HCT116 (cell line): ENCODE data around the gene C2CD2. TPM values are rescaled to one million over a fixed set of nuclear protein-coding genes. Genes with fewer than 3 reads are reported as not detected.

Source experiments
- ATAC-seq: fragments of 200-7000 bp; cut with Tn5 transposase; 2 replicates; pipeline ENCODE4 v1.9.1; 2020; ENCODE audit warnings: mild to moderate bottlenecking, moderate library complexity
- BruUV-seq: library from RNA; stranded (reverse); fragments of 400-500 nt; replicated peaks from 2 replicates; lab custom pipeline; 2021; lab: Mats Ljungman, UMichigan
- CTCF ChIA-PET: fragments of 300-600 bp; sonication (Branson Sonifier 250); formaldehyde crosslinking; loops from one replicate; lab custom pipeline; 2021; ENCODE audit warnings: antibody characterized with exemption; lab: Charles Lee
- POLR2A ChIA-PET: fragments of 300-600, 350-600 bp; sonication (Branson Sonifier 250); formaldehyde crosslinking; loops from one replicate; lab custom pipeline; 2021; ENCODE audit warnings: antibody characterized with exemption; lab: Charles Lee
- RAD21 ChIA-PET, 2 experiments: fragments of 300-600 bp; sonication (Branson Sonifier 250); formaldehyde crosslinking; loops; one replicate each; lab custom pipeline; 2023; ENCODE audit warnings: low total read pairs in 2 of 2; ENCODE audit not compliant: uncharacterized antibody in 2 of 2, unreplicated experiment in 2 of 2, low non-redundant PET in 1 of 2; lab: Charles Lee
- DNase-seq: peaks from one replicate; pipeline ENCODE4 v3.0.0-alpha.2; 2010; ENCODE audit warnings: low read depth, low spot score
- H2AFZ ChIP-seq: fragments of 200-600 bp; shearing (Covaris generic), sonication (generic); 2 replicates; pipeline ENCODE4 v1.6.1; 2017; ENCODE audit warnings: low read depth, mixed run types, mixed read lengths, antibody characterized with exemption, low read length; ENCODE audit not compliant: poor library complexity, severe bottlenecking
- H3K27ac ChIP-seq: 2 replicates; pipeline ENCODE4 v1.5.1; 2012; ENCODE audit warnings: low read depth, low read length
- H3K27me3 ChIP-seq: fragments of 200-600 bp; sonication (generic); 2 replicates; pipeline ENCODE4 v1.6.1; 2016; ENCODE audit warnings: mixed run types, low read length, mixed read lengths; ENCODE audit not compliant: insufficient read depth
- H3K36me3 ChIP-seq, 2 experiments: fragments of 200-500 bp in 1 of 2; fragments of 200-600 bp in 1 of 2; sonication (Bioruptor generic) in 1 of 2; sonication (generic) in 1 of 2; 2 replicates each; pipeline versions ENCODE4 v1.5.1 to v1.6.1; 2014 to 2016; ENCODE audit warnings: low read length in 2 of 2, inconsistent platforms in 1 of 2, mixed read lengths in 1 of 2, mixed run types in 1 of 2; ENCODE audit not compliant: insufficient read depth in 2 of 2, control insufficient read depth in 1 of 2
- H3K4me1 ChIP-seq, 2 experiments: fragments of 200-600 bp in 1 of 2; sonication (generic) in 1 of 2; 2 replicates each; pipeline versions ENCODE4 v1.5.1 to v1.6.1; 2012 to 2017; ENCODE audit warnings: low read length in 2 of 2, inconsistent platforms in 1 of 2, mild to moderate bottlenecking in 1 of 2, mixed read lengths in 1 of 2, mixed run types in 1 of 2, moderate library complexity in 1 of 2; ENCODE audit not compliant: insufficient read depth in 2 of 2, control insufficient read depth in 1 of 2
- H3K4me2 ChIP-seq: fragments of 200-600 bp; sonication (generic); 2 replicates; pipeline ENCODE4 v1.6.1; 2017; ENCODE audit warnings: mixed run types, low read length, mixed read lengths
- H3K4me3 ChIP-seq, 2 experiments: fragments of 200-600 bp in 1 of 2; sonication (generic) in 1 of 2; replicated peaks in 1 of 2; 2 replicates each; pipeline ENCODE4 v1.5.1; 2011 to 2016; ENCODE audit warnings: low read length in 2 of 2, control low read depth in 1 of 2, low read depth in 1 of 2, mild to moderate bottlenecking in 1 of 2, mixed read lengths in 1 of 2, mixed run types in 1 of 2
- H3K79me2 ChIP-seq: fragments of 200-600 bp; sonication (generic); 2 replicates; pipeline ENCODE4 v1.6.1; 2017; ENCODE audit warnings: mild to moderate bottlenecking, mixed run types, low read length, moderate library complexity, mixed read lengths; ENCODE audit not compliant: insufficient read depth
- H3K9ac ChIP-seq: fragments of 200-600 bp; sonication (generic); 2 replicates; pipeline ENCODE4 v1.6.1; 2016; ENCODE audit warnings: low read length, mixed read lengths
- H3K9me2 ChIP-seq: fragments of 200-600 bp; sonication (generic), shearing (Covaris generic); 2 replicates; pipeline ENCODE4 v1.6.1; 2017; ENCODE audit warnings: mixed run types, mild to moderate bottlenecking, moderate library complexity; ENCODE audit not compliant: insufficient read depth
- H3K9me3 ChIP-seq, 2 experiments: fragments of 200-500 bp in 1 of 2; fragments of 200-600 bp in 1 of 2; sonication (Bioruptor generic) in 1 of 2; sonication (generic) in 1 of 2; 2 replicates each; pipeline ENCODE4 v1.6.1; 2014 to 2017; ENCODE audit warnings: low read length in 2 of 2, mixed read lengths in 2 of 2, inconsistent platforms in 1 of 2, low read depth in 1 of 2, mild to moderate bottlenecking in 1 of 2, mixed run types in 1 of 2, moderate library complexity in 1 of 2; ENCODE audit not compliant: control insufficient read depth in 1 of 2, insufficient read depth in 1 of 2
- H4K20me1 ChIP-seq: fragments of 200-600 bp; sonication (generic), shearing (Covaris generic); 2 replicates; pipeline ENCODE4 v1.6.1; 2017; ENCODE audit warnings: mixed run types, mild to moderate bottlenecking, moderate library complexity; ENCODE audit not compliant: insufficient read depth
- CBX3 ChIP-seq: IDR thresholded peaks from 2 replicates; pipeline ENCODE4 v1.6.1; 2012; ENCODE audit warnings: low read depth
- CEBPB ChIP-seq: IDR thresholded peaks from 2 replicates; pipeline ENCODE4 v1.6.1; 2012; ENCODE audit warnings: low read depth
- EGR1 ChIP-seq: IDR thresholded peaks from 2 replicates; pipeline ENCODE4 v1.6.1; 2012; ENCODE audit warnings: low read depth
- ELF1 ChIP-seq: IDR thresholded peaks from 2 replicates; pipeline ENCODE4 v1.6.1; 2012; ENCODE audit warnings: low read depth, borderline replicate concordance
- EZH2 ChIP-seq: fragments of 200-600 bp; sonication (generic); IDR thresholded peaks from 2 replicates; pipeline ENCODE4 v1.6.1; 2017; ENCODE audit warnings: antibody characterized with exemption, mixed run types
- EZH2phosphoT487 ChIP-seq: fragments of 200-600 bp; IDR thresholded peaks from 2 replicates; pipeline ENCODE4 v1.6.1; 2018; ENCODE audit warnings: antibody characterized with exemption, borderline replicate concordance
- FOSL1 ChIP-seq: IDR thresholded peaks from 2 replicates; pipeline ENCODE4 v1.6.1; 2012; ENCODE audit warnings: low read depth
- JUND ChIP-seq: IDR thresholded peaks from 2 replicates; pipeline ENCODE4 v1.6.1; 2012
- POLR2A ChIP-seq: IDR thresholded peaks from 2 replicates; pipeline ENCODE4 v1.7.0; 2011; ENCODE audit warnings: borderline replicate concordance; ENCODE audit not compliant: insufficient read depth, insufficient read length; ENCODE audit errors: extremely low read depth
- POLR2AphosphoS5 ChIP-seq: IDR thresholded peaks from 2 replicates; pipeline ENCODE4 v1.6.1; 2011; ENCODE audit warnings: mild to moderate bottlenecking, low read depth, low read length, moderate library complexity
- SIN3A ChIP-seq: IDR thresholded peaks from 2 replicates; pipeline ENCODE4 v1.6.1; 2012; ENCODE audit warnings: low read depth
- SP1 ChIP-seq: IDR thresholded peaks from 2 replicates; pipeline ENCODE4 v1.6.1; 2012; ENCODE audit warnings: low read depth
- SRF ChIP-seq: IDR thresholded peaks from 2 replicates; pipeline ENCODE4 v1.6.1; 2012; ENCODE audit warnings: low read depth
- TCF7L2 ChIP-seq: IDR thresholded peaks from 2 replicates; pipeline ENCODE4 v1.7.0; 2011; ENCODE audit warnings: borderline replicate concordance, inconsistent platforms; ENCODE audit not compliant: insufficient read depth, insufficient read length; ENCODE audit errors: extremely low read depth
- YY1 ChIP-seq: IDR thresholded peaks from 2 replicates; pipeline ENCODE4 v1.6.1; 2011; ENCODE audit warnings: low read length, low read depth, moderate library complexity, mild to moderate bottlenecking; ENCODE audit not compliant: insufficient replicate concordance; ENCODE audit errors: extremely low read depth
- ZFX ChIP-seq: fragments of 450-650 bp; IDR thresholded peaks from 2 replicates; pipeline ENCODE4 v1.6.1; 2017
- intact Hi-C: fragments of 100-400 bp; cut with micrococcal nuclease; formaldehyde crosslinking; loops from 2 replicates; pipeline ENCODE4 v1.10.0; 2022
- total RNA-seq: library from RNA; stranded (reverse); gene quantifications from one replicate; pipeline ENCODE4 v1.2.1, GENCODE V29; 2021; ENCODE audit not compliant: unreplicated experiment
- TF ChIP-seq, protein P1 (sequence below): IDR thresholded peaks from 2 replicates; pipeline ENCODE4 v1.6.1; 2012; ENCODE audit warnings: low read depth
- TF ChIP-seq, protein P2 (sequence below): IDR thresholded peaks from 2 replicates; pipeline ENCODE4 v1.6.1; 2011; ENCODE audit warnings: mild to moderate bottlenecking, low read length, moderate library complexity; ENCODE audit not compliant: insufficient replicate concordance; ENCODE audit errors: extremely low read depth
- TF ChIP-seq, protein P3 (sequence below): IDR thresholded peaks from 2 replicates; pipeline ENCODE4 v1.6.1; 2012
- TF ChIP-seq, protein P4 (sequence below), 3 experiments: fragments of 200-600 bp in 1 of 3; sonication (generic) in 1 of 3; IDR thresholded peaks in 2 of 3; conservative IDR thresholded peaks in 1 of 3; 2 replicates each; pipeline ENCODE4 v1.5.1; 2012 to 2017; ENCODE audit warnings: low read depth in 2 of 3, low read length in 2 of 3, antibody characterized with exemption in 1 of 3, borderline replicate concordance in 1 of 3, control low read depth in 1 of 3, mild to moderate bottlenecking in 1 of 3, mixed read lengths in 1 of 3, mixed run types in 1 of 3, moderate library complexity in 1 of 3; ENCODE audit not compliant: insufficient read depth in 1 of 3

Gene C2CD2
- total RNA-seq, 1 experiment from 2014 or later, result 22.0 TPM

DNA sequence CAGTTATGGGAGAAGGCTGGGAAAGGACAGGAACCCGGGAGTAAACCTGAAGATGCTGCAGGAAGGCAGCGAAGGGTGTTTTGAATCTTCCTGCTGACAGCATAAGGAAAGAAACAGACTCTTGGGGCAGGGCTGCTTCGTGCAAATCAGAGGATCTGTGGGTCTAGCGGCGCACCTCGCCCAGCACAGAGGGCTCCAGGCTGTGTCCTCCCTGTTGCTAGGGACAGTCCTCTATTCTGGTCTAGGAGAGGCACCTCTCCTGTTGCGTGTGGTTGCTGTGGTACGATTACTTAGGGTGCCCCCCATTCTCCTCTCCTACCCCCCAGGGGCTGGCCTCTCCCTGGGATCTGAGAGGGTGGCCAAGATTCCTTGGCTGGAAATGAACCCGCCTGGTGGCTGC, 11.4 kb downstream of the C2CD2 start:
- Histone ChIP-seq H3K9me3 (no peaks in the 10 kb centered on the region), H3K4me2 (no peak overlapping the region), H2AFZ (no peak overlapping the region), H3K9ac (no peak overlapping the region), H3K4me1 (no peaks in the 10 kb centered on the region), H3K27ac (no peak overlapping the region), H3K27me3 (no peaks in the 10 kb centered on the region), H3K9me2 (no peaks in the 10 kb centered on the region), H3K36me3 (no peaks in the 10 kb centered on the region; a peak in 2 of 4 replicates), H3K79me2 (peaks cover 43% of the 10 kb centered on the region), H4K20me1 (no peaks in the 10 kb centered on the region), H3K4me3 (no peak overlapping the region)
- intact Hi-C loops, result no loop called here
- ATAC-seq (no peak), DNase-seq (no peak)
- POLR2A ChIA-PET, result no interaction called here
- CTCF ChIA-PET, result no interaction called here
- RAD21 ChIA-PET, result no interaction called here
- TF ChIP-seq EZH2phosphoT487 (no peak), JUND (no peak), ZFX (no peak), CBX3 (no peak), POLR2AphosphoS5 (no peak), YY1 (no peak), POLR2A (no peak), CEBPB (no peak), EGR1 (no peak), FOSL1 (no peak), SP1 (no peak), SRF (no peak), SIN3A (no peak), ELF1 (no peak), EZH2 (no peak), TCF7L2 (no peak)
- TF ChIP-seq, protein P1, sequence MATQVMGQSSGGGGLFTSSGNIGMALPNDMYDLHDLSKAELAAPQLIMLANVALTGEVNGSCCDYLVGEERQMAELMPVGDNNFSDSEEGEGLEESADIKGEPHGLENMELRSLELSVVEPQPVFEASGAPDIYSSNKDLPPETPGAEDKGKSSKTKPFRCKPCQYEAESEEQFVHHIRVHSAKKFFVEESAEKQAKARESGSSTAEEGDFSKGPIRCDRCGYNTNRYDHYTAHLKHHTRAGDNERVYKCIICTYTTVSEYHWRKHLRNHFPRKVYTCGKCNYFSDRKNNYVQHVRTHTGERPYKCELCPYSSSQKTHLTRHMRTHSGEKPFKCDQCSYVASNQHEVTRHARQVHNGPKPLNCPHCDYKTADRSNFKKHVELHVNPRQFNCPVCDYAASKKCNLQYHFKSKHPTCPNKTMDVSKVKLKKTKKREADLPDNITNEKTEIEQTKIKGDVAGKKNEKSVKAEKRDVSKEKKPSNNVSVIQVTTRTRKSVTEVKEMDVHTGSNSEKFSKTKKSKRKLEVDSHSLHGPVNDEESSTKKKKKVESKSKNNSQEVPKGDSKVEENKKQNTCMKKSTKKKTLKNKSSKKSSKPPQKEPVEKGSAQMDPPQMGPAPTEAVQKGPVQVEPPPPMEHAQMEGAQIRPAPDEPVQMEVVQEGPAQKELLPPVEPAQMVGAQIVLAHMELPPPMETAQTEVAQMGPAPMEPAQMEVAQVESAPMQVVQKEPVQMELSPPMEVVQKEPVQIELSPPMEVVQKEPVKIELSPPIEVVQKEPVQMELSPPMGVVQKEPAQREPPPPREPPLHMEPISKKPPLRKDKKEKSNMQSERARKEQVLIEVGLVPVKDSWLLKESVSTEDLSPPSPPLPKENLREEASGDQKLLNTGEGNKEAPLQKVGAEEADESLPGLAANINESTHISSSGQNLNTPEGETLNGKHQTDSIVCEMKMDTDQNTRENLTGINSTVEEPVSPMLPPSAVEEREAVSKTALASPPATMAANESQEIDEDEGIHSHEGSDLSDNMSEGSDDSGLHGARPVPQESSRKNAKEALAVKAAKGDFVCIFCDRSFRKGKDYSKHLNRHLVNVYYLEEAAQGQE, result no peak
- TF ChIP-seq, protein P2, sequence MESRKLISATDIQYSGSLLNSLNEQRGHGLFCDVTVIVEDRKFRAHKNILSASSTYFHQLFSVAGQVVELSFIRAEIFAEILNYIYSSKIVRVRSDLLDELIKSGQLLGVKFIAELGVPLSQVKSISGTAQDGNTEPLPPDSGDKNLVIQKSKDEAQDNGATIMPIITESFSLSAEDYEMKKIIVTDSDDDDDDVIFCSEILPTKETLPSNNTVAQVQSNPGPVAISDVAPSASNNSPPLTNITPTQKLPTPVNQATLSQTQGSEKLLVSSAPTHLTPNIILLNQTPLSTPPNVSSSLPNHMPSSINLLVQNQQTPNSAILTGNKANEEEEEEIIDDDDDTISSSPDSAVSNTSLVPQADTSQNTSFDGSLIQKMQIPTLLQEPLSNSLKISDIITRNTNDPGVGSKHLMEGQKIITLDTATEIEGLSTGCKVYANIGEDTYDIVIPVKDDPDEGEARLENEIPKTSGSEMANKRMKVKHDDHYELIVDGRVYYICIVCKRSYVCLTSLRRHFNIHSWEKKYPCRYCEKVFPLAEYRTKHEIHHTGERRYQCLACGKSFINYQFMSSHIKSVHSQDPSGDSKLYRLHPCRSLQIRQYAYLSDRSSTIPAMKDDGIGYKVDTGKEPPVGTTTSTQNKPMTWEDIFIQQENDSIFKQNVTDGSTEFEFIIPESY, result no peak
- TF ChIP-seq, protein P3, sequence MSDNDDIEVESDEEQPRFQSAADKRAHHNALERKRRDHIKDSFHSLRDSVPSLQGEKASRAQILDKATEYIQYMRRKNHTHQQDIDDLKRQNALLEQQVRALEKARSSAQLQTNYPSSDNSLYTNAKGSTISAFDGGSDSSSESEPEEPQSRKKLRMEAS, result no peak
- TF ChIP-seq, protein P4, sequence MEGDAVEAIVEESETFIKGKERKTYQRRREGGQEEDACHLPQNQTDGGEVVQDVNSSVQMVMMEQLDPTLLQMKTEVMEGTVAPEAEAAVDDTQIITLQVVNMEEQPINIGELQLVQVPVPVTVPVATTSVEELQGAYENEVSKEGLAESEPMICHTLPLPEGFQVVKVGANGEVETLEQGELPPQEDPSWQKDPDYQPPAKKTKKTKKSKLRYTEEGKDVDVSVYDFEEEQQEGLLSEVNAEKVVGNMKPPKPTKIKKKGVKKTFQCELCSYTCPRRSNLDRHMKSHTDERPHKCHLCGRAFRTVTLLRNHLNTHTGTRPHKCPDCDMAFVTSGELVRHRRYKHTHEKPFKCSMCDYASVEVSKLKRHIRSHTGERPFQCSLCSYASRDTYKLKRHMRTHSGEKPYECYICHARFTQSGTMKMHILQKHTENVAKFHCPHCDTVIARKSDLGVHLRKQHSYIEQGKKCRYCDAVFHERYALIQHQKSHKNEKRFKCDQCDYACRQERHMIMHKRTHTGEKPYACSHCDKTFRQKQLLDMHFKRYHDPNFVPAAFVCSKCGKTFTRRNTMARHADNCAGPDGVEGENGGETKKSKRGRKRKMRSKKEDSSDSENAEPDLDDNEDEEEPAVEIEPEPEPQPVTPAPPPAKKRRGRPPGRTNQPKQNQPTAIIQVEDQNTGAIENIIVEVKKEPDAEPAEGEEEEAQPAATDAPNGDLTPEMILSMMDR (IDR thresholded peaks at IDR 0.05 in 2 of 3, conservative IDR thresholded peaks at IDR 0.05 in 1 of 3; ENCODE audit: borderline replicate concordance in 1 of 3, insufficient read depth in 1 of 3, low read depth in 2 of 3, low read length in 2 of 3), result no peak
- BruUV-seq, result no TSS peak
